ENCODE results near the gene FAM13A.

FAM13A gene

GRCh38 chr4:88830598-88830997, 226.4 kb downstream of the FAM13A start:
- no peaks in the 10 kb centered on the region for H3K36me3 ChIP-seq (ENCODE audit: control insufficient read depth, insufficient read depth, low read length)
- H3K4me2 ChIP-seq (ENCODE audit: low read length) = no peak overlapping the region
- no peaks in the 10 kb centered on the region for H3K4me1 ChIP-seq
- no peak for TF ChIP-seq CTCF (IDR thresholded peaks at IDR 0.05)
- no peak overlapping the region for H3K4me3 ChIP-seq (ENCODE audit: low read depth, low read length)
- H2AFZ ChIP-seq = no peak overlapping the region
- no peaks in the 10 kb centered on the region for H3K27me3 ChIP-seq (ENCODE audit: control insufficient read depth, insufficient read depth, low read length)
- H3K27ac ChIP-seq = no peak overlapping the region
- H3K9ac ChIP-seq = no peak overlapping the region
- H3K9me3 ChIP-seq (ENCODE audit: control insufficient read depth, low read length) = no peaks in the 10 kb centered on the region
- H3K79me2 ChIP-seq = no peaks in the 10 kb centered on the region

- Histone ChIP-seq H3K9me3 (ENCODE audit: control insufficient read depth, low read length) (no peaks in the 10 kb centered on the region), H3K79me2 (no peaks in the 10 kb centered on the region), H2AFZ (no peak overlapping the region), H3K4me2 (ENCODE audit: low read length) (no peak overlapping the region), H3K4me1 (no peaks in the 10 kb centered on the region), H3K9ac (no peak overlapping the region), H3K4me3 (ENCODE audit: low read depth, low read length) (no peak overlapping the region), H3K36me3 (ENCODE audit: control insufficient read depth, insufficient read depth, low read length) (no peaks in the 10 kb centered on the region), H3K27me3 (ENCODE audit: control insufficient read depth, insufficient read depth, low read length) (no peaks in the 10 kb centered on the region), H3K27ac (no peak overlapping the region)
- no peak for TF ChIP-seq CTCF (IDR thresholded peaks at IDR 0.05)
Measured at GRCh38 chr4:88828842-88829571, 228.0 kb downstream of the FAM13A start.

- Histone ChIP-seq H3K27ac (no peak overlapping the region), H3K9me3 (ENCODE audit: control insufficient read depth, low read length) (no peaks in the 10 kb centered on the region), H3K9ac (no peak overlapping the region), H3K27me3 (ENCODE audit: control insufficient read depth, insufficient read depth, low read length) (no peaks in the 10 kb centered on the region), H3K4me2 (ENCODE audit: low read length) (no peak overlapping the region), H3K79me2 (no peaks in the 10 kb centered on the region), H2AFZ (no peak overlapping the region), H3K4me1 (no peaks in the 10 kb centered on the region), H3K4me3 (ENCODE audit: low read depth, low read length) (no peak overlapping the region), H3K36me3 (ENCODE audit: control insufficient read depth, insufficient read depth, low read length) (no peaks in the 10 kb centered on the region)
- no peak for TF ChIP-seq CTCF (IDR thresholded peaks at IDR 0.05)
Measured at GRCh38 chr4:88827442-88827841, 229.5 kb downstream of the FAM13A start.

GRCh38 chr4:88826771-88827170, 230.2 kb downstream of the FAM13A start:
- no peaks in the 10 kb centered on the region for H3K27me3 ChIP-seq (ENCODE audit: control insufficient read depth, insufficient read depth, low read length)
- H3K27ac ChIP-seq = no peak overlapping the region
- H2AFZ ChIP-seq = no peak overlapping the region
- H3K9ac ChIP-seq = no peak overlapping the region
- no peak for TF ChIP-seq CTCF (IDR thresholded peaks at IDR 0.05)
- H3K79me2 ChIP-seq = no peaks in the 10 kb centered on the region
- H3K4me1 ChIP-seq = no peaks in the 10 kb centered on the region
- H3K4me2 ChIP-seq (ENCODE audit: low read length) = no peak overlapping the region
- no peaks in the 10 kb centered on the region for H3K36me3 ChIP-seq (ENCODE audit: control insufficient read depth, insufficient read depth, low read length)
- no peaks in the 10 kb centered on the region for H3K9me3 ChIP-seq (ENCODE audit: control insufficient read depth, low read length)
- no peak overlapping the region for H3K4me3 ChIP-seq (ENCODE audit: low read depth, low read length)

GRCh38 chr4:88825931-88826330, 231.1 kb downstream of the FAM13A start:
- Histone ChIP-seq H3K27ac (no peak overlapping the region), H3K9ac (no peak overlapping the region), H3K4me2 (ENCODE audit: low read length) (no peak overlapping the region), H3K4me1 (no peaks in the 10 kb centered on the region), H3K4me3 (ENCODE audit: low read depth, low read length) (no peak overlapping the region), H3K79me2 (peaks cover 2% of the 10 kb centered on the region), H3K36me3 (ENCODE audit: control insufficient read depth, insufficient read depth, low read length) (no peaks in the 10 kb centered on the region), H3K27me3 (ENCODE audit: control insufficient read depth, insufficient read depth, low read length) (no peaks in the 10 kb centered on the region), H2AFZ (no peak overlapping the region), H3K9me3 (ENCODE audit: control insufficient read depth, low read length) (no peaks in the 10 kb centered on the region)
- no peak for TF ChIP-seq CTCF (IDR thresholded peaks at IDR 0.05)
